ENCODE results near the gene NT5C.

DNA sequence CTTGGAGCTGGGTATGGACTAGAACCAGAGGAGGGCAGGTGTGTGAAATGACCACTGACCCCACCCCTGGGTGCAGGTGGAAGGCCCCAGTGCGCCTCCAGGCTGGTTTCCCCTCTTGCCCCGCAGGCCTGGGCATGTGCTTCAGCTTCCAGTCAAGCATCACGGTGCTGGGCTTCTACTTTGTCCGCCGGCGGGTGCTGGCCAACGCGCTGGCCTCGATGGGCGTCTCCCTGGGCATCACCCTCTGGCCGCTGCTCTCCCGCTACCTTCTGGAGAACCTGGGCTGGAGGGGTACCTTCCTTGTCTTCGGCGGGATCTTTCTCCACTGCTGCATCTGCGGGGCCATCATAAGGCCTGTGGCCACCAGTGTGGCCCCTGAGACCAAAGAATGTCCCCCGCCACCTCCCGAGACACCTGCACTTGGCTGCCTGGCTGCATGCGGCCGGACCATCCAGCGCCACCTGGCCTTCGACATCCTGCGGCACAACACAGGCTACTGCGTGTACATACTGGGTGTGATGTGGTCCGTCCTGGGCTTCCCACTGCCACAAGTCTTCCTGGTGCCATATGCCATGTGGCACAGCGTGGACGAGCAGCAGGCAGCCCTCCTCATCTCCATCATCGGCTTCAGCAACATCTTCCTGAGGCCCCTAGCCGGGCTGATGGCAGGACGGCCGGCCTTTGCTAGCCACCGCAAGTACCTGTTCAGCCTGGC lies 31.5 kb downstream of the NT5C start:
- TF ChIP-seq, protein P1, sequence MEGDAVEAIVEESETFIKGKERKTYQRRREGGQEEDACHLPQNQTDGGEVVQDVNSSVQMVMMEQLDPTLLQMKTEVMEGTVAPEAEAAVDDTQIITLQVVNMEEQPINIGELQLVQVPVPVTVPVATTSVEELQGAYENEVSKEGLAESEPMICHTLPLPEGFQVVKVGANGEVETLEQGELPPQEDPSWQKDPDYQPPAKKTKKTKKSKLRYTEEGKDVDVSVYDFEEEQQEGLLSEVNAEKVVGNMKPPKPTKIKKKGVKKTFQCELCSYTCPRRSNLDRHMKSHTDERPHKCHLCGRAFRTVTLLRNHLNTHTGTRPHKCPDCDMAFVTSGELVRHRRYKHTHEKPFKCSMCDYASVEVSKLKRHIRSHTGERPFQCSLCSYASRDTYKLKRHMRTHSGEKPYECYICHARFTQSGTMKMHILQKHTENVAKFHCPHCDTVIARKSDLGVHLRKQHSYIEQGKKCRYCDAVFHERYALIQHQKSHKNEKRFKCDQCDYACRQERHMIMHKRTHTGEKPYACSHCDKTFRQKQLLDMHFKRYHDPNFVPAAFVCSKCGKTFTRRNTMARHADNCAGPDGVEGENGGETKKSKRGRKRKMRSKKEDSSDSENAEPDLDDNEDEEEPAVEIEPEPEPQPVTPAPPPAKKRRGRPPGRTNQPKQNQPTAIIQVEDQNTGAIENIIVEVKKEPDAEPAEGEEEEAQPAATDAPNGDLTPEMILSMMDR (IDR thresholded peaks at IDR 0.05), result no peak
- TF ChIP-seq POLR2A (IDR thresholded peaks at IDR 0.05), result no peak
